ENCODE measurements around the gene TGDS.

The TGDS gene

DNA sequence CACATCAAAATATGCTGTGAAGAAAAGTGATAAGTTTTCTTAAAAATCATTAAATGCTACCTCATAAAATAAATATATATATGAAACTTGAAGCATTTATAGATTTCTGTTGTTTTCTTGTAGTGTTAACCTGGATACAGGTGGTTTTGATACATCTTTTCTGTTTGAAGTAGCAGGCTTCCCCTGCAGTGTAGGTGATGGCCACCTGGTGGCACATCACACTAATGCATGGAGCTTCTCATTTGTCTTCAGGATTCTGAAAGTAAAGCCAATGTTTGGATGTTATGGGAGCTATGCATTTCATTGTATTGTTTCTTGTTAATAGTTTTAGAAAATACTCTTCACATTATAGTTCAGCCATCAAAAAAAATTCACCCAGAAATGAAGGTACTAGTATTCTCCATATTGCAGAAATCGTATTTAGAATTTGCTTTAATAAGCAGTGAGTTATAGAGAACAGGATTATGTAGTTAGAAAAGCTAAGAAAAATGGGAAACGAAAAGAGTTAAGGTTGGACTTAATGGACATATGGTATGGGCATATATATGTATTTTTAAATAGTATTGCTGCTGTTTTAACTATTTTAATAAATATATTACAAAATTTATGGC lies 24.4 kb upstream of the TGDS start:
- Histone ChIP-seq H3K27ac (ENCODE audit: low read depth, low read length) (no peak overlapping the region), H3K9me3 (ENCODE audit: control insufficient read depth in 1 of 2, low read length in 2 of 2) (no peaks in the 10 kb centered on the region), H3K4me3 (ENCODE audit: low read depth in 1 of 2, low read length in 2 of 2) (no peak overlapping the region), H3K36me3 (ENCODE audit: control insufficient read depth in 1 of 2, insufficient read depth in 2 of 2, low read length in 2 of 2) (peaks cover 8 to 19% of the 10 kb centered on the region in 2 donors), H3K4me1 (ENCODE audit: control insufficient read depth in 1 of 2, insufficient read depth in 2 of 2, low read length in 2 of 2) (no peaks in the 10 kb centered on the region), H3K9ac (ENCODE audit: low read depth in 1 of 2, low read length in 2 of 2) (no peak overlapping the region), H3K27me3 (ENCODE audit: control insufficient read depth in 1 of 2, insufficient read depth in 2 of 2, low read length in 2 of 2) (no peaks in the 10 kb centered on the region)

DNA sequence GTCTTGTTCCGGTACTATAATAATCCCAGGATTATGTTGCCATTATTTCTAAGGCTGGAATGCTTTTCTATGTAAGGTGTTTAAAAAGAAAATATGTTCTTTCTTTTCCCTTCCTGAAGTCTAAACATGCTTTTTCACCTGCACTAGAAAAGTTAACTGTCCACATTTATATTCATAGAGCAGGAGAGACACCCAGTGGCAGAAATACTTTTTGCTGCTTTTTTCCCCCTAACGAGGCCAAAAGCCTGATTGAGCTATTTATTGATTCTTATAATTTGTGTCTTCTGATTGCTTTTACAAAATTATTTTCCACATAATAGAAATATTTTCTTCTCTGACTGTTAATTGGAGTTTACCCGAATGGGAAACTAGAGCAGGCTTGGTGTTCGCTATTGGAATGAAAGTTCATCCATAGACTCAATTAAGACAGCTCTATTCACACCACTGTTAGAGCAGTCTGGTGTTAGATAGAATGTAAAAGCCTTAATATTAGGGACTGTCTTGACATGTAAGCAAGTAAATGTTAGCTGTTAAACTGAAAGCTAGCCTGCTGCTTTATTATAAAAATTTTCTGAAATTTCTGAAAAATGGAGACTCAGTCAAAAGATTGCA lies 21.5 kb upstream of the TGDS start:
- H3K27ac ChIP-seq (ENCODE audit: low read depth, low read length) = no peak overlapping the region
- H3K36me3 ChIP-seq (ENCODE audit: control insufficient read depth in 1 of 2, insufficient read depth in 2 of 2, low read length in 2 of 2) = peaks cover 4 to 5% of the 10 kb centered on the region in 2 donors
- H3K4me3 ChIP-seq (ENCODE audit: low read depth in 1 of 2, low read length in 2 of 2) = no peak overlapping the region
- no peaks in the 10 kb centered on the region for H3K27me3 ChIP-seq (ENCODE audit: control insufficient read depth in 1 of 2, insufficient read depth in 2 of 2, low read length in 2 of 2)
- no peaks in the 10 kb centered on the region for H3K4me1 ChIP-seq (ENCODE audit: control insufficient read depth in 1 of 2, insufficient read depth in 2 of 2, low read length in 2 of 2)
- H3K9me3 ChIP-seq (ENCODE audit: control insufficient read depth in 1 of 2, low read length in 2 of 2) = no peaks in the 10 kb centered on the region
- no peak overlapping the region for H3K9ac ChIP-seq (ENCODE audit: low read depth in 1 of 2, low read length in 2 of 2)

GRCh38 chr13:94613051-94613450 lies 17.1 kb upstream of the TGDS start:
- no peaks in the 10 kb centered on the region for H3K27me3 ChIP-seq (ENCODE audit: control insufficient read depth in 1 of 2, insufficient read depth in 2 of 2, low read length in 2 of 2)
- H3K9ac ChIP-seq (ENCODE audit: low read depth in 1 of 2, low read length in 2 of 2) = no peak overlapping the region
- peaks cover 0 to 14% of the 10 kb centered on the region in 2 donors for H3K36me3 ChIP-seq (ENCODE audit: control insufficient read depth in 1 of 2, insufficient read depth in 2 of 2, low read length in 2 of 2)
- H3K9me3 ChIP-seq (ENCODE audit: control insufficient read depth in 1 of 2, low read length in 2 of 2) = no peaks in the 10 kb centered on the region
- no peaks in the 10 kb centered on the region for H3K4me1 ChIP-seq (ENCODE audit: control insufficient read depth in 1 of 2, insufficient read depth in 2 of 2, low read length in 2 of 2)
- no peak overlapping the region for H3K4me3 ChIP-seq (ENCODE audit: low read depth in 1 of 2, low read length in 2 of 2)
- no peak overlapping the region for H3K27ac ChIP-seq (ENCODE audit: low read depth, low read length)

DNA sequence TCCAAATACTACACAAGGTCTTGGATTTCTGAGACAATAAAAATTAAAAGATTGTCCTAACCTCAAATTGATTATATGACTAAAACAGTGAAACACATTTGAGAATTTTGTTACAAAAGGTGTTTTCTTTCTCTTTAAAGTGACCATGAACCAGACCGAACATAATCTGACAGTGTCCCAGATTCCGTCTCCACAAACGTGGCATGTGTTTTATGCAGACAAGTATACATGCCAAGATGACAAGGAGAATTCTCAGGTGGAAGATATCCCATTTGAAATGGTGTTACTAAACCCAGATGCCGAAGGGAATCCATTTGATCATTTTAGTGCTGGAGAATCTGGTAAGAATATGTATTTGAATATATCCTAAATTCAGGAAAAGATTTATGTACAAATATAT lies 16.1 kb upstream of the TGDS start:
- no peaks in the 10 kb centered on the region for H3K9me3 ChIP-seq (ENCODE audit: control insufficient read depth in 1 of 2, low read length in 2 of 2)
- H3K27ac ChIP-seq (ENCODE audit: low read depth, low read length) = no peak overlapping the region
- no peak overlapping the region for H3K4me3 ChIP-seq (ENCODE audit: low read depth in 1 of 2, low read length in 2 of 2)
- peaks cover 0 to 24% of the 10 kb centered on the region in 2 donors for H3K36me3 ChIP-seq (ENCODE audit: control insufficient read depth in 1 of 2, insufficient read depth in 2 of 2, low read length in 2 of 2)
- no peak overlapping the region for H3K9ac ChIP-seq (ENCODE audit: low read depth in 1 of 2, low read length in 2 of 2)
- no peaks in the 10 kb centered on the region for H3K4me1 ChIP-seq (ENCODE audit: control insufficient read depth in 1 of 2, insufficient read depth in 2 of 2, low read length in 2 of 2)
- H3K27me3 ChIP-seq (ENCODE audit: control insufficient read depth in 1 of 2, insufficient read depth in 2 of 2, low read length in 2 of 2) = no peaks in the 10 kb centered on the region

GRCh38 chr13:94610475-94610874 lies 14.5 kb upstream of the TGDS start:
- Histone ChIP-seq H3K9ac (ENCODE audit: low read depth in 1 of 2, low read length in 2 of 2) (no peak overlapping the region), H3K4me1 (ENCODE audit: control insufficient read depth in 1 of 2, insufficient read depth in 2 of 2, low read length in 2 of 2) (no peaks in the 10 kb centered on the region), H3K27ac (ENCODE audit: low read depth, low read length) (no peak overlapping the region), H3K4me3 (ENCODE audit: low read depth in 1 of 2, low read length in 2 of 2) (no peak overlapping the region), H3K9me3 (ENCODE audit: control insufficient read depth in 1 of 2, low read length in 2 of 2) (no peaks in the 10 kb centered on the region), H3K27me3 (ENCODE audit: control insufficient read depth in 1 of 2, insufficient read depth in 2 of 2, low read length in 2 of 2) (no peaks in the 10 kb centered on the region), H3K36me3 (ENCODE audit: control insufficient read depth in 1 of 2, insufficient read depth in 2 of 2, low read length in 2 of 2) (peaks cover 6 to 34% of the 10 kb centered on the region in 2 donors)

DNA sequence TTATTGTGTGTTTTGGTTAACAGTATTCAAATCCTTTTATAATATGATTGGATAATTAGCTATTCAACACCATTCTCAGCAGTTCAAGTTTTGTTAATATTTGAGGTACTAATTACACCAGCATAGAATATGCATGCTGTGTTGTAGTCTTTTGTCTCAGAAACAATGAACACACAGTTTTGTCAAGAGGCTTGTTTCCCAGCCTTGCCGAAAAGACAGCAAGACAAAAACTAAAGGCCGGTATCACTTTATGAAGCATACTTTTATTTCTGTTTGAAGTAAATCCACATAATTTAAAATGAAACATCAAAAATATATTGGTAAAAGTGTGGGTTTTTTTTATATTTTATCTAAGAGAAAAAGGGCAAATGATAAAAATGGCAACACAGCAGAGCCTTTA lies 13.2 kb upstream of the TGDS start:
- H3K4me3 ChIP-seq (ENCODE audit: low read depth in 1 of 2, low read length in 2 of 2) = no peak overlapping the region
- no peaks in the 10 kb centered on the region for H3K4me1 ChIP-seq (ENCODE audit: control insufficient read depth in 1 of 2, insufficient read depth in 2 of 2, low read length in 2 of 2)
- no peaks in the 10 kb centered on the region for H3K9me3 ChIP-seq (ENCODE audit: control insufficient read depth in 1 of 2, low read length in 2 of 2)
- no peak overlapping the region for H3K27ac ChIP-seq (ENCODE audit: low read depth, low read length)
- H3K36me3 ChIP-seq (ENCODE audit: control insufficient read depth in 1 of 2, insufficient read depth in 2 of 2, low read length in 2 of 2) = peaks cover 8 to 38% of the 10 kb centered on the region in 2 donors
- H3K27me3 ChIP-seq (ENCODE audit: control insufficient read depth in 1 of 2, insufficient read depth in 2 of 2, low read length in 2 of 2) = no peaks in the 10 kb centered on the region
- no peak overlapping the region for H3K9ac ChIP-seq (ENCODE audit: low read depth in 1 of 2, low read length in 2 of 2)

GRCh38 chr13:94608586-94608985 lies 12.6 kb upstream of the TGDS start:
- no peaks in the 10 kb centered on the region for H3K4me1 ChIP-seq (ENCODE audit: control insufficient read depth in 1 of 2, insufficient read depth in 2 of 2, low read length in 2 of 2)
- H3K36me3 ChIP-seq (ENCODE audit: control insufficient read depth in 1 of 2, insufficient read depth in 2 of 2, low read length in 2 of 2) = peaks cover 8 to 38% of the 10 kb centered on the region in 2 donors
- no peaks in the 10 kb centered on the region for H3K9me3 ChIP-seq (ENCODE audit: control insufficient read depth in 1 of 2, low read length in 2 of 2)
- H3K9ac ChIP-seq (ENCODE audit: low read depth in 1 of 2, low read length in 2 of 2) = no peak overlapping the region
- H3K4me3 ChIP-seq (ENCODE audit: low read depth in 1 of 2, low read length in 2 of 2) = no peak overlapping the region
- H3K27me3 ChIP-seq (ENCODE audit: control insufficient read depth in 1 of 2, insufficient read depth in 2 of 2, low read length in 2 of 2) = no peaks in the 10 kb centered on the region
- no peak overlapping the region for H3K27ac ChIP-seq (ENCODE audit: low read depth, low read length)

DNA sequence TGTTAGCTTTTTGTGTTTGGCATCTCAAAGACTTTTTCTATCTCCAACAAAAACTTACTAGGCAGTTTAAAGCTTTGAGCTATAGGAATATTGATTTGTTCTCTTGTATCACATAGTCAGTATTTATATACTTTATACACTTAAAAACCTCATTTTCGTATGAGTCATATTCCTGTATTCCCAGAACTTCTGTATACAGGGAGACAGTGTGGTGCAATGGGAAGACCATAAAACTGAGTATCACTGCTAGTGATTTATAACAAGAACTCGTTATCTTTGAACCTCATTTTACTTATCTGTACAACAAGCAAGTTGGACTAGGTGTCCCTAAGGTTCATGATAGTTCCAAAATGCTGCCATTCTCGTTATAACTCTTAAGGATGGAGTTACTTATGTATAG lies 12.0 kb upstream of the TGDS start:
- Histone ChIP-seq H3K27me3 (ENCODE audit: control insufficient read depth in 1 of 2, insufficient read depth in 2 of 2, low read length in 2 of 2) (no peaks in the 10 kb centered on the region), H3K27ac (ENCODE audit: low read depth, low read length) (no peak overlapping the region), H3K36me3 (ENCODE audit: control insufficient read depth in 1 of 2, insufficient read depth in 2 of 2, low read length in 2 of 2) (peaks cover 8 to 38% of the 10 kb centered on the region in 2 donors), H3K4me1 (ENCODE audit: control insufficient read depth in 1 of 2, insufficient read depth in 2 of 2, low read length in 2 of 2) (peaks cover 3 to 4% of the 10 kb centered on the region in 2 donors), H3K9me3 (ENCODE audit: control insufficient read depth in 1 of 2, low read length in 2 of 2) (no peaks in the 10 kb centered on the region), H3K9ac (ENCODE audit: low read depth in 1 of 2, low read length in 2 of 2) (no peak overlapping the region), H3K4me3 (ENCODE audit: low read depth in 1 of 2, low read length in 2 of 2) (no peak overlapping the region)

- Histone ChIP-seq H3K27me3 (ENCODE audit: control insufficient read depth in 1 of 2, insufficient read depth in 2 of 2, low read length in 2 of 2) (no peaks in the 10 kb centered on the region), H3K27ac (ENCODE audit: low read depth, low read length) (no peak overlapping the region)
These were observed 11.1 kb upstream of the TGDS start for GRCh38 chr13:94607056-94607455.

DNA sequence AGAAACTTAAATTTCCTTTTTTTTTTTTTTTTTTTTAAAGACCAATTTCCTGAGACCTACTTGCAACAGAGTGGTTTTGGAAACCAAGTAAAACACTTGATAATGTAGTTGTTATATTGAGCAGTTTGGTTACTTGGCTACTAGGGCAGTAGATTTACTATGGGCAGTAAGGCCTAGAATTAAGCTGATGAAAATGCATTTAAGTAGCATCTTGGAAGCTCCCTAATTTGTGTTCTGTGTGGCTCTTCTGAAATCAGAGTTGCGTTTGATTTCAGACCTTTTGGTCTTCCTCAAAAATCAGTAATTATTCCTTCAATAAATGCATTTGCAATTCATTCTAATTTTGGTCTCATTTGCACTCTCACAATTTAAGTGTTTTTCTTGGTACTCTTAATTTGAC lies 6.5 kb upstream of the TGDS start:
- Histone ChIP-seq H3K27ac (ENCODE audit: low read depth, low read length) (no peak overlapping the region), H3K36me3 (ENCODE audit: control insufficient read depth in 1 of 2, insufficient read depth in 2 of 2, low read length in 2 of 2) (peaks cover 8 to 18% of the 10 kb centered on the region in 2 donors), H3K4me1 (ENCODE audit: control insufficient read depth in 1 of 2, insufficient read depth in 2 of 2, low read length in 2 of 2) (peaks cover 11 to 20% of the 10 kb centered on the region in 2 donors), H3K9me3 (ENCODE audit: control insufficient read depth in 1 of 2, low read length in 2 of 2) (no peaks in the 10 kb centered on the region), H3K27me3 (ENCODE audit: control insufficient read depth in 1 of 2, insufficient read depth in 2 of 2, low read length in 2 of 2) (no peaks in the 10 kb centered on the region), H3K9ac (ENCODE audit: low read depth in 1 of 2, low read length in 2 of 2) (peak overlapping the region; percentile 68 to 87), H3K4me3 (ENCODE audit: low read depth in 1 of 2, low read length in 2 of 2) (peak overlapping the region; percentile 92 to 96)

More at GRCh38 chr13:94607056-94607455, 11.1 kb upstream of the TGDS start:
- peaks cover 8 to 36% of the 10 kb centered on the region in 2 donors for H3K36me3 ChIP-seq (ENCODE audit: control insufficient read depth in 1 of 2, insufficient read depth in 2 of 2, low read length in 2 of 2)
- H3K9ac ChIP-seq (ENCODE audit: low read depth in 1 of 2, low read length in 2 of 2) = no peak overlapping the region
- peaks cover 10 to 11% of the 10 kb centered on the region in 2 donors for H3K4me1 ChIP-seq (ENCODE audit: control insufficient read depth in 1 of 2, insufficient read depth in 2 of 2, low read length in 2 of 2)
- no peak overlapping the region for H3K4me3 ChIP-seq (ENCODE audit: low read depth in 1 of 2, low read length in 2 of 2)
- no peaks in the 10 kb centered on the region for H3K9me3 ChIP-seq (ENCODE audit: control insufficient read depth in 1 of 2, low read length in 2 of 2)
